Gastrocnemius medialis (tissue), 4 donors: ENCODE results near the gene PCDH9.

Source experiments
- CTCF ChIP-seq, 5 experiments: fragments of 450-650 bp in 3 of 5; fragments of 200-600 bp in 2 of 5; sonication (generic) in 2 of 5; IDR thresholded peaks in 4 of 5; conservative IDR thresholded peaks in 1 of 5; 1 replicate in 4 of 5; 2 replicates in 1 of 5; pipeline ENCODE4 v1.5.1; 2016 to 2019; ENCODE audit warnings: antibody characterized with exemption in 5 of 5, mild to moderate bottlenecking in 3 of 5, moderate library complexity in 3 of 5
- POLR2A ChIP-seq, 2 donors: fragments of 450-650 bp; IDR thresholded peaks; one replicate each; pipeline ENCODE4 v1.6.1; 2017; ENCODE audit warnings: antibody characterized with exemption in 2 of 2, mild to moderate bottlenecking in 2 of 2, moderate library complexity in 2 of 2

- no peak for TF ChIP-seq CTCF (IDR thresholded peaks at IDR 0.05 in 4 of 5, conservative IDR thresholded peaks at IDR 0.05 in 1 of 5)
- TF ChIP-seq POLR2A (IDR thresholded peaks at IDR 0.05) = no peak
Measured at GRCh38 chr13:66921437-66921836, 308.7 kb downstream of the PCDH9 start.
